ENCODE measurements around the gene MYH15.

The MYH15 gene

GRCh38 chr3:108528459-108529252, 18.3 kb upstream of the MYH15 start:
- CTCF ChIA-PET: no interaction called here
- DNase-seq (ENCODE audit: low read depth, low spot score): no peak
- no peak for TF ChIP-seq CTCF (IDR thresholded peaks at IDR 0.05; ENCODE audit: insufficient read depth, low read length, missing control alignments)
- H3K4me3 ChIP-seq (ENCODE audit: low read depth, low read length): no peak overlapping the region
- POLR2A ChIA-PET: no interaction called here

- CTCF ChIA-PET: no interaction called here
Observed at GRCh38 chr3:108527817-108528216, 17.4 kb upstream of the MYH15 start.

GRCh38 chr3:108527109-108527508, 16.7 kb upstream of the MYH15 start:
- ChIA-PET POLR2A (no interaction called here), CTCF (interaction anchor here (1.1 kb wide), 2 partner anchors 26 to 774 kb away, joined by 3 read pairs; no protein-coding TSS in a partner anchor)
- TF ChIP-seq CTCF (IDR thresholded peaks at IDR 0.05; ENCODE audit: insufficient read depth, low read length, missing control alignments): no peak
- no peak for DNase-seq (ENCODE audit: low read depth, low spot score)
- no peak overlapping the region for H3K4me3 ChIP-seq (ENCODE audit: low read depth, low read length)

More at GRCh38 chr3:108527817-108528216, 17.4 kb upstream of the MYH15 start:
- no peak for TF ChIP-seq CTCF (IDR thresholded peaks at IDR 0.05; ENCODE audit: insufficient read depth, low read length, missing control alignments)
- H3K4me3 ChIP-seq (ENCODE audit: low read depth, low read length): no peak overlapping the region
- DNase-seq (ENCODE audit: low read depth, low spot score): no peak
- POLR2A ChIA-PET: no interaction called here

- POLR2A ChIA-PET: no interaction called here
- no peak for TF ChIP-seq CTCF (IDR thresholded peaks at IDR 0.05; ENCODE audit: insufficient read depth, low read length, missing control alignments)
- no peak overlapping the region for H3K4me3 ChIP-seq (ENCODE audit: low read depth, low read length)
- DNase-seq (ENCODE audit: low read depth, low spot score): no peak
- CTCF ChIA-PET: interaction anchor here (1.1 to 1.2 kb wide), 3 partner anchors 10 to 773 kb away, joined by 3 to 4 read pairs (median 3); no protein-coding TSS in a partner anchor
Observed at GRCh38 chr3:108525971-108526370, 15.6 kb upstream of the MYH15 start.

- ChIA-PET CTCF (interaction anchor here (1.0 kb wide), 1 partner anchor 36 kb away, joined by 3 read pairs; no protein-coding TSS in a partner anchor), POLR2A (no interaction called here)
- no peak for TF ChIP-seq CTCF (IDR thresholded peaks at IDR 0.05; ENCODE audit: insufficient read depth, low read length, missing control alignments)
Observed at GRCh38 chr3:108525256-108525655, 14.9 kb upstream of the MYH15 start.

GRCh38 chr3:108524537-108524936, 14.1 kb upstream of the MYH15 start:
- H3K4me3 ChIP-seq (ENCODE audit: low read depth, low read length): no peak overlapping the region
- DNase-seq (ENCODE audit: low read depth, low spot score): no peak
- ChIA-PET CTCF (interaction anchor here (1.0 kb wide), 1 partner anchor 35 kb away, joined by 3 read pairs; no protein-coding TSS in a partner anchor), POLR2A (no interaction called here)
- no peak for TF ChIP-seq CTCF (IDR thresholded peaks at IDR 0.05; ENCODE audit: insufficient read depth, low read length, missing control alignments)

More at GRCh38 chr3:108525256-108525655, 14.9 kb upstream of the MYH15 start:
- H3K4me3 ChIP-seq (ENCODE audit: low read depth, low read length): no peak overlapping the region
- DNase-seq (ENCODE audit: low read depth, low spot score): no peak

Measured in AG04449 (cell line).